ENCODE data around the gene FARS2. TPM values are rescaled to one million over a fixed set of nuclear protein-coding genes. Genes with fewer than 3 reads are reported as not detected.

Gene FARS2
- polyA plus RNA-seq, 1 donor from 2014 or later = 11.9 TPM

DNA sequence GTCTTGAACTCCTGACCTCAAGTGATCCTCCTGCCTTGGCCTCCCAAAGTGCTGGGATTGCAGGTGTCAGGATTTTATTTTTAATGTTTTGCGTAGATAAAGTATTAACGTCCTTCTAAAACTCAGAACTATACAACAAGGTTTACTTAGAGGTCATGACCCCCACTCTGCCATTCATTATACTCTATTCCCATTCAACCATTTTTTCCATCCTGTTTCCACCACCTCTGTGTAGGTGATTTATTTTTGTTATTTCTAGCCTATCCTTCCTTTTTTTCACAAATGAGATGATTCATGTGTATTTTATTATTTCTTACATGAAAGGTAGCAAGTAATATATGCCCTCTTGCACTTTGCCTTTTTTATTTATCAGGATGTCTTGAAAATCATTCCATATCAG lies 138.1 kb downstream of the FARS2 start:
- Histone ChIP-seq H3K4me2 (ENCODE audit: low read length) (no peak overlapping the region), H3K9me2 (ENCODE audit: insufficient read depth, low read length) (no peaks in the 10 kb centered on the region), H3K27ac (ENCODE audit: low read length) (no peak overlapping the region), H4K20me1 (ENCODE audit: insufficient read depth) (no peaks in the 10 kb centered on the region), H3K9ac (ENCODE audit: low read length) (no peak overlapping the region), H3K9me3 (ENCODE audit: low read length) (no peaks in the 10 kb centered on the region), H3K36me3 (ENCODE audit: insufficient read depth, low read length) (no peaks in the 10 kb centered on the region), H3F3A (ENCODE audit: insufficient read depth, low read length, poor library complexity, severe bottlenecking) (no peaks in the 10 kb centered on the region), H2AFZ (ENCODE audit: low read depth, low read length) (no peak overlapping the region), H3K27me3 (ENCODE audit: insufficient read depth, low read depth, low read length) (no peaks in the 10 kb centered on the region), H3K4me3 (ENCODE audit: low read length) (no peak overlapping the region), H3K79me2 (replicated peaks; ENCODE audit: insufficient read depth, low read length) (no peaks in the 10 kb centered on the region)
- TF ChIP-seq RAD21 (conservative IDR thresholded peaks at IDR 0.05) (no peak), EP300 (conservative IDR thresholded peaks at IDR 0.05; ENCODE audit: poor library complexity, severe bottlenecking) (no peak), EZH2 (IDR thresholded peaks at IDR 0.05; ENCODE audit: borderline replicate concordance, insufficient read depth, low read length, poor library complexity, severe bottlenecking) (no peak), TAF1 (IDR thresholded peaks at IDR 0.05; ENCODE audit: low read depth) (no peak), MXI1 (conservative IDR thresholded peaks at IDR 0.05; ENCODE audit: poor library complexity, severe bottlenecking) (no peak), SMC3 (conservative IDR thresholded peaks at IDR 0.05; ENCODE audit: poor library complexity) (no peak), CTCF (IDR thresholded peaks at IDR 0.05; ENCODE audit: poor library complexity, severe bottlenecking) (no peak), POLR2AphosphoS5 (IDR thresholded peaks at IDR 0.05) (no peak)
- TF ChIP-seq, protein P1, sequence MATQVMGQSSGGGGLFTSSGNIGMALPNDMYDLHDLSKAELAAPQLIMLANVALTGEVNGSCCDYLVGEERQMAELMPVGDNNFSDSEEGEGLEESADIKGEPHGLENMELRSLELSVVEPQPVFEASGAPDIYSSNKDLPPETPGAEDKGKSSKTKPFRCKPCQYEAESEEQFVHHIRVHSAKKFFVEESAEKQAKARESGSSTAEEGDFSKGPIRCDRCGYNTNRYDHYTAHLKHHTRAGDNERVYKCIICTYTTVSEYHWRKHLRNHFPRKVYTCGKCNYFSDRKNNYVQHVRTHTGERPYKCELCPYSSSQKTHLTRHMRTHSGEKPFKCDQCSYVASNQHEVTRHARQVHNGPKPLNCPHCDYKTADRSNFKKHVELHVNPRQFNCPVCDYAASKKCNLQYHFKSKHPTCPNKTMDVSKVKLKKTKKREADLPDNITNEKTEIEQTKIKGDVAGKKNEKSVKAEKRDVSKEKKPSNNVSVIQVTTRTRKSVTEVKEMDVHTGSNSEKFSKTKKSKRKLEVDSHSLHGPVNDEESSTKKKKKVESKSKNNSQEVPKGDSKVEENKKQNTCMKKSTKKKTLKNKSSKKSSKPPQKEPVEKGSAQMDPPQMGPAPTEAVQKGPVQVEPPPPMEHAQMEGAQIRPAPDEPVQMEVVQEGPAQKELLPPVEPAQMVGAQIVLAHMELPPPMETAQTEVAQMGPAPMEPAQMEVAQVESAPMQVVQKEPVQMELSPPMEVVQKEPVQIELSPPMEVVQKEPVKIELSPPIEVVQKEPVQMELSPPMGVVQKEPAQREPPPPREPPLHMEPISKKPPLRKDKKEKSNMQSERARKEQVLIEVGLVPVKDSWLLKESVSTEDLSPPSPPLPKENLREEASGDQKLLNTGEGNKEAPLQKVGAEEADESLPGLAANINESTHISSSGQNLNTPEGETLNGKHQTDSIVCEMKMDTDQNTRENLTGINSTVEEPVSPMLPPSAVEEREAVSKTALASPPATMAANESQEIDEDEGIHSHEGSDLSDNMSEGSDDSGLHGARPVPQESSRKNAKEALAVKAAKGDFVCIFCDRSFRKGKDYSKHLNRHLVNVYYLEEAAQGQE (IDR thresholded peaks at IDR 0.05; ENCODE audit: borderline replicate concordance) = no peak

- Histone ChIP-seq H3K9me3 (ENCODE audit: low read length) (no peaks in the 10 kb centered on the region), H3K27me3 (ENCODE audit: insufficient read depth, low read depth, low read length) (no peaks in the 10 kb centered on the region), H3K9ac (ENCODE audit: low read length) (no peak overlapping the region), H4K20me1 (ENCODE audit: insufficient read depth) (no peaks in the 10 kb centered on the region), H2AFZ (ENCODE audit: low read depth, low read length) (no peak overlapping the region), H3K4me2 (ENCODE audit: low read length) (no peak overlapping the region), H3K79me2 (replicated peaks; ENCODE audit: insufficient read depth, low read length) (no peaks in the 10 kb centered on the region), H3K4me3 (ENCODE audit: low read length) (no peak overlapping the region), H3K36me3 (ENCODE audit: insufficient read depth, low read length) (no peaks in the 10 kb centered on the region), H3K27ac (ENCODE audit: low read length) (no peak overlapping the region), H3K9me2 (ENCODE audit: insufficient read depth, low read length) (no peaks in the 10 kb centered on the region), H3F3A (ENCODE audit: insufficient read depth, low read length, poor library complexity, severe bottlenecking) (no peaks in the 10 kb centered on the region)
- TF ChIP-seq RAD21 (conservative IDR thresholded peaks at IDR 0.05) = peak; percentile 65
- peak; percentile 65 for TF ChIP-seq SMC3 (conservative IDR thresholded peaks at IDR 0.05; ENCODE audit: poor library complexity)
- no peak for TF ChIP-seq TAF1 (IDR thresholded peaks at IDR 0.05; ENCODE audit: low read depth)
- TF ChIP-seq, protein P1 (IDR thresholded peaks at IDR 0.05; ENCODE audit: borderline replicate concordance) = no peak
- TF ChIP-seq MXI1 (conservative IDR thresholded peaks at IDR 0.05; ENCODE audit: poor library complexity, severe bottlenecking) = no peak
- TF ChIP-seq EZH2 (IDR thresholded peaks at IDR 0.05; ENCODE audit: borderline replicate concordance, insufficient read depth, low read length, poor library complexity, severe bottlenecking) = no peak
- peak; percentile 52 for TF ChIP-seq CTCF (IDR thresholded peaks at IDR 0.05; ENCODE audit: poor library complexity, severe bottlenecking)
- no peak for TF ChIP-seq EP300 (conservative IDR thresholded peaks at IDR 0.05; ENCODE audit: poor library complexity, severe bottlenecking)
- TF ChIP-seq POLR2AphosphoS5 (IDR thresholded peaks at IDR 0.05) = no peak
Measured at GRCh38 chr6:5401845-5402738, 140.8 kb downstream of the FARS2 start.
